Measurements from ENCODE around the gene B4GALNT3.
"Not testable (repeated sequence)": the region's sequence is repeated elsewhere in the genome, so short reads cannot be mapped to it uniquely, and the experiment has no call there.

The B4GALNT3 gene

GRCh38 chr12:459430-460258 is at the start of gene B4GALNT3:
Gene B4GALNT3, plus strand, starts transcription at chr12:459939. Its CDS starts 438 bp downstream, at chr12:460377.
- peak; percentile 67 for DNase-seq (ENCODE audit: low spot score)
- no peak for TF ChIP-seq CTCF (IDR thresholded peaks at IDR 0.05; ENCODE audit: borderline replicate concordance, control extremely low read depth, extremely low read depth, insufficient read depth, missing control alignments)
- in situ Hi-C loops (cut with MboI; ENCODE audit: low sequenced_read_pairs, unreplicated experiment): no loop called here

GRCh38 chr12:414859-415258 is 44.9 kb upstream of the B4GALNT3 start:
- in situ Hi-C loops (cut with MboI; ENCODE audit: low sequenced_read_pairs, unreplicated experiment): no loop called here
- no peak for TF ChIP-seq CTCF (IDR thresholded peaks at IDR 0.05; ENCODE audit: borderline replicate concordance, control extremely low read depth, extremely low read depth, insufficient read depth, missing control alignments)
- DNase-seq (ENCODE audit: low spot score): no peak

GRCh38 chr12:418432-418831 is 41.3 kb upstream of the B4GALNT3 start:
- in situ Hi-C loops (cut with MboI; ENCODE audit: low sequenced_read_pairs, unreplicated experiment): no loop called here
- TF ChIP-seq CTCF (IDR thresholded peaks at IDR 0.05; ENCODE audit: borderline replicate concordance, control extremely low read depth, extremely low read depth, insufficient read depth, missing control alignments): no peak

GRCh38 chr12:422526-422925 is 37.2 kb upstream of the B4GALNT3 start:
- no peak for TF ChIP-seq CTCF (IDR thresholded peaks at IDR 0.05; ENCODE audit: borderline replicate concordance, control extremely low read depth, extremely low read depth, insufficient read depth, missing control alignments)
- in situ Hi-C loops (cut with MboI; ENCODE audit: low sequenced_read_pairs, unreplicated experiment): no loop called here
- no peak for DNase-seq (ENCODE audit: low spot score)

More at GRCh38 chr12:418432-418831, 41.3 kb upstream of the B4GALNT3 start:
- DNase-seq (ENCODE audit: low spot score): no peak

- in situ Hi-C loops (cut with MboI; ENCODE audit: low sequenced_read_pairs, unreplicated experiment); DNase-seq (ENCODE audit: low spot score): not testable (repeated sequence)
Measured at GRCh38 chr12:435737-436136, 24.0 kb upstream of the B4GALNT3 start.

- no peak for DNase-seq (ENCODE audit: low spot score)
- peak; percentile 60 for TF ChIP-seq CTCF (IDR thresholded peaks at IDR 0.05; ENCODE audit: borderline replicate concordance, control extremely low read depth, extremely low read depth, insufficient read depth, missing control alignments)
- in situ Hi-C loops (cut with MboI; ENCODE audit: low sequenced_read_pairs, unreplicated experiment): no loop called here
Measured at GRCh38 chr12:442235-442884, 17.4 kb upstream of the B4GALNT3 start.

- no peak for DNase-seq (ENCODE audit: low spot score)
- in situ Hi-C loops (cut with MboI; ENCODE audit: low sequenced_read_pairs, unreplicated experiment): no loop called here
- no peak for TF ChIP-seq CTCF (IDR thresholded peaks at IDR 0.05; ENCODE audit: borderline replicate concordance, control extremely low read depth, extremely low read depth, insufficient read depth, missing control alignments)
Measured at GRCh38 chr12:447141-447540, 12.6 kb upstream of the B4GALNT3 start.
